GM12874 (cell line): ENCODE data around the gene LTB.

Experiments
- CTCF ChIP-seq: IDR thresholded peaks from 2 replicates; pipeline ENCODE4 v1.5.1; 2011; ENCODE audit warnings: low read depth, mild to moderate bottlenecking, control low read depth, low read length, moderate library complexity; ENCODE audit not compliant: insufficient read depth

Gene LTB

GRCh38 chr6:31577579-31577966 is 4.7 kb downstream of the LTB start:
- TF ChIP-seq CTCF: no peak

GRCh38 chr6:31576897-31577578 is 5.2 kb downstream of the LTB start:
- no peak for TF ChIP-seq CTCF

GRCh38 chr6:31575952-31576685 is 6.1 kb downstream of the LTB start:
- no peak for TF ChIP-seq CTCF

GRCh38 chr6:31575335-31575901 is 6.8 kb downstream of the LTB start, which contains the start of gene TNF:
Gene TNF, plus strand, starts transcription at chr6:31575565. Its CDS starts 177 bp downstream, at chr6:31575742.
- no peak for TF ChIP-seq CTCF

GRCh38 chr6:31574106-31575061 is 7.8 kb downstream of the LTB start:
- 0 out of 2 replicates have a peak, but pooled peaks have one; percentile 11 for TF ChIP-seq CTCF

- TF ChIP-seq CTCF: no peak
Measured at GRCh38 chr6:31573239-31574105, 8.8 kb downstream of the LTB start.
